ENCODE data around the gene VCAN.

Gene VCAN

DNA sequence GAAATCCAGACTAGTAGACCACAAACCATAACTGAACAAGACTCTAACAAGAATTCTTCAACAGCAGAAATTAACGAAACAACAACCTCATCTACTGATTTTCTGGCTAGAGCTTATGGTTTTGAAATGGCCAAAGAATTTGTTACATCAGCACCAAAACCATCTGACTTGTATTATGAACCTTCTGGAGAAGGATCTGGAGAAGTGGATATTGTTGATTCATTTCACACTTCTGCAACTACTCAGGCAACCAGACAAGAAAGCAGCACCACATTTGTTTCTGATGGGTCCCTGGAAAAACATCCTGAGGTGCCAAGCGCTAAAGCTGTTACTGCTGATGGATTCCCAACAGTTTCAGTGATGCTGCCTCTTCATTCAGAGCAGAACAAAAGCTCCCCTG, 68.6 kb downstream of the VCAN start:
- DNase-seq: no peak

DNA sequence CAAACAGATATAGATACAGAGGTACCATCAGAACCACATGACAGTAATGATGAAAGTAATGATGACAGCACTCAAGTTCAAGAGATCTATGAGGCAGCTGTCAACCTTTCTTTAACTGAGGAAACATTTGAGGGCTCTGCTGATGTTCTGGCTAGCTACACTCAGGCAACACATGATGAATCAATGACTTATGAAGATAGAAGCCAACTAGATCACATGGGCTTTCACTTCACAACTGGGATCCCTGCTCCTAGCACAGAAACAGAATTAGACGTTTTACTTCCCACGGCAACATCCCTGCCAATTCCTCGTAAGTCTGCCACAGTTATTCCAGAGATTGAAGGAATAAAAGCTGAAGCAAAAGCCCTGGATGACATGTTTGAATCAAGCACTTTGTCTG, 69.2 kb downstream of the VCAN start:
- no peak for DNase-seq

DNA sequence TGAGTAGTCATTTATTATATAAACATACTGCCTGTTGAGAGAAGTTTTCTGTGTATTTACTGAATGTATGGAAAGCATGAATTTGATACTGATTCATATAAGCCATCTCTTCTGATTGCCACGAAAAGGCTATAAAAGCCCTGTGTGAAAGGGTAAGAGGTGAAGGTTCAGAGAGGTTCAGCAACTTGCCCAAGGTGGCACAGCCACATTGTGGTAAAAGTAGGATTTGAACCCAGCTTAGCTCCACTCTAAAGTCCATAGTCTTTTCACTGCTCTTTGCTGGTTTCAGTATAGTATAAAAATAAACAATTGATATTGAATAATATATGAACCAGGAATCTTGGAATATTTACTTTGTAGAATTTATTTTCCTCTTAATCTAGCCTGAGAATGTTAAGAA, 71.3 kb downstream of the VCAN start:
- no peak for DNase-seq

DNA sequence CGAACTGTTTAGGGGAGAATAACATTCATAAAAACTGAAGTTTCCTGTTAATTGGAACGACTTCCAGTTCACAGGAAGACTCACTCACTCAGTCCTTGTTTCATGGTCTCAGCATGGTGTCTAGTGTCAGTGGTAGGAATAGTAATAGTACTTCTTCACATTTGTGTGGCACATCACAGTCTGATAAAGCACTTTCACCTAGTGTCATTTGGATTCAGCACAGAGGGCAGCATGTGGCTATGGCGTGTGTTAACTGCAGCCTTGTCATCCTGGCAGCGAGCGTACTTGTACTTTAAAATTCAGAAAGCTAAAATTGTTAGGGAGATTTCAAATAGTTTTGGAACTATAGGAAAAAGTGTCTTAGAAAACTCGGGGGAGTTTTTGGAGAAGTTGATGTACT, 72.4 kb downstream of the VCAN start:
- no peak for DNase-seq

DNA sequence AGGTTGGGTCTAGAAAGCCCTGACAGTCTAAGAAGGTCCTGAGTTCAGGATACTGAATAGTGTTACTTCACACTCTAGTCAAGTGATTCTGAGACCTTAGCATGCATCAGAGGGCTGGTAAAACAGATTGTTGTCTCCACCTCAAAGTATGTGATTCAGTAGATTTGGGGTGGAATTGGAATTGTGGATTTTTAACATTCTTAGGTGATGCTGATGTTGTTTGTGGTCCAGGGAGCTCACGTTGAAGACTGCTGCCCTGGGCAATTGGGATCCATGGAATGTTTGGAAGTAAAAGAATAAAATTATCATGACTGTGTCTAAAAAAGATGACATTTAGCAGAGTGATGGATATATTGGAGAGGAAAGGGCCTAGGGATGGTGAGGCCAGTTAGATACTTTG, 75.6 kb downstream of the VCAN start:
- no peak for DNase-seq

DNA sequence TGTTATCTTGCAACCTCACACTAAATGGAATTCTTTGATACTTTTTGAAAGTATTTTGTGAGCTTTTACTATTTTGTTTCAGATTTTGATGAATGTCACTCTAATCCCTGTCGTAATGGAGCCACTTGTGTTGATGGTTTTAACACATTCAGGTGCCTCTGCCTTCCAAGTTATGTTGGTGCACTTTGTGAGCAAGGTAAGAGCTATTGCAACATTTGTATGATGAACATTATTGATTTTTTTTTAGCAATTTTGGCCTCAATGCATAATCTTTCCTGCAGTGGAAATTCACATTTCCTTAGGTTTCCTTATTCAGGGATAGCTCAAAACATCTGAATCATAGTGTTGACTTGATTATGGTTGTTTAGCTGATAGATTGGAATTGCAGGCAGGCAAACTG, 76.3 kb downstream of the VCAN start:
- no peak for DNase-seq

DNA sequence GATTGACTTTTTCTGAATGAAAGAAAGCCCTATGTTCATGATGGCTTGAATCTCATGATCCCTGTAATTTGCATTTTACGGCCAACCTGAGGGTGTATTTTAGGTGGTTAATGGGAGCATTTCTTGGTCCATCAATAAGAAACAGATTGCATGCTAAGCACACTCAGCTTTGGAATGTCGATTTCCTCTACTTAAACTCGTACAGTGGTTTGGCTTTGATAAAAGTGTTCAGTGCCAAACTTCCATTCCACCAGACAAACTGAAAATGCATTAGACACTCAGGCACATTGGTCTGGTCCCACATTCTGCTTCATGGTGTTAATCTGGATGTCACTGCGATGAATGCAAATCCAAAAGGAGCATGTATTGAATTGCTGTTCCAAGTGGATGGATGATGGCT, 77.0 kb downstream of the VCAN start:
- DNase-seq: no peak

DNA sequence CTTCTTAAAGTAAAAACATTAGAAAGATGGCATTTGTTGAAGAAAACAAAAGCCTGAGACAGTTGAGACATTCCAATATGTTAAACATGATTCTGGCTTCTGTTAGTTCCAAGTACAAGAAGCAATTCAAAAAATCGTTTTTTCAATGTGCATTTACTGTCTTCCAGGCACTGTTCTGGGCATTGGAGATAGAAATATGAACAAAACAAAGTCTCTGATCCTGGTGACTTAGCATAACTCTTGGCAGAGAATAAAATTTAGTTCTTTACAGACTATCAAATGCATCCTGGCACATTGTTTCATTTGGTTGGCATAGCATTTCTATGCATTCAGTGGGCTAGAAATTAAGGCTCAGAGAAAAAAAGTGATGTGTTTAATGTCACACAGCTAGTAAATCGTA, 77.5 kb downstream of the VCAN start:
- DNase-seq: no peak

DNA sequence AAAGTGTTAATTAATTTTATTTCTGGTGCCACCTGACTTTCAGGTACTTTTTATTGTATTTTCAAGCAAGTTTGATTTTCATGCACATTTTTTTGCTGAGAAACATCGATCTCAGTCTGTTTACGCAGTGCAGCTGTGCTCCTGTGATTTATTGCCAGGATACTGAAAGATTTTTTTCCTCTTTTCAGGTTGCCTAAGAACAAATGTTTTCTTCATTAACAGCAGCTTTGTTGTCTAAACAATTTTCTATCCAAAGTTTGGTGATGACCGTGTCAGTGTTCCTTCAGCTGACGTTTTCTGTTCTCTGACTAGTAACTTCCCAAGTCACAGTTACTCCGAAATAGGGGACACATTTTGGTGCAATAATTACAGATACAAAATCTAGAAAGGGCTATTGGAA, 78.1 kb downstream of the VCAN start:
- DNase-seq: no peak

DNA sequence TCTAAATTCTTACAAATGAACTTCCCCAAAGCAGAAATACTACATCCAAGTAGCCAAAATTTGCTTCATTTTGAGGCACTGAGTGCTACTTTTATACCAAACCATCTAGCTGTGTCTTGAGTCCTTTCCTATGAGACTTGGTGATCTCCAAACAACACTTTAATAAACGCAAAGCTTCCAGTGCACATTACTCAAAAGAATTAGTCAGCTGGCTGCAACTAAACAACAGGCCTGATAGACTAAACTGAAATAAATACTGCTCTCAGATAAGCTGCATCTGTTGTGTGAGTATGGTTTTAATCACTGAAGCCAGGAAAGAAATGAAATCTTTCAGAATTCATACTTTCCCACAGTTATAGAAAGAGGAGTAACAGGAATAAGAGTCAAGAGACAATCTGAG, 80.3 kb downstream of the VCAN start:
- DNase-seq: no peak

DNA sequence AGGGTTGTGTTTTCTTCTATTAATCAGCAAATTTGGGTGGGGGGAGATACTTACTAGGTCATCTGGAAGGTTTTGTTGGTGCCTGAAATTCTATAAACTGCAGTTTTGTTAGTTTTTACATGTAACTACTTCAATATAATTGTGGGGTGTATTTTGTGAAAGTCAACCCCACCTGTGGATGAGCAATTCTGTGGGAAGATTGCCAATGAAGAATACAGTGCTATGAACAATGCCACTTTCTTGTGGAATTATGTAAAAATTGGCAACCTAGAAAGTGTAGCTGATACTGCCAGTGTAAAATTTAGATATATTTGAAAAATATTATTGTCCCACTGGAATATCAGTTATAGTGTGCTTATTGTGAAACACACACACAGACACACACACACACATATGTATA, 80.7 kb downstream of the VCAN start:
- DNase-seq: no peak

DNA sequence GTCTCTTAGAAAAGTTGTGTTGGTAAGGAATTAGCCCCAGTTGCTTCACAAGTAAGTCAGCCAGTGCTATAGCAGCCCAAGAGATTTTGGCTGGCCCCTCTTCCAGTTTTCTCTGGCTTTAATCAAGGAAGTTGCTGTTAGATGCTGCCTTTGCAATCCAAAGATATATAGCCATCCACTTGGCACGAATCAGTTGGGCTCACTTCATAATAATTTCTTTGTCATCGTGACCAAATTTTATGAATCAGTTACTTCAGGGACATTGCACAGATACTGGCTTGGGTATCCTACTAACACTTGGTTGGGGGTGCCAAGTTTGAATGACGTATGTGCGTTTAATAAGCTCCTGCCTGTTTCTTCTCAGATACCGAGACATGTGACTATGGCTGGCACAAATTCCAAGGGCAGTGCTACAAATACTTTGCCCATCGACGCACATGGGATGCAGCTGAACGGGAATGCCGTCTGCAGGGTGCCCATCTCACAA, 81.5 kb downstream of the VCAN start:
- no peak for DNase-seq

DNA sequence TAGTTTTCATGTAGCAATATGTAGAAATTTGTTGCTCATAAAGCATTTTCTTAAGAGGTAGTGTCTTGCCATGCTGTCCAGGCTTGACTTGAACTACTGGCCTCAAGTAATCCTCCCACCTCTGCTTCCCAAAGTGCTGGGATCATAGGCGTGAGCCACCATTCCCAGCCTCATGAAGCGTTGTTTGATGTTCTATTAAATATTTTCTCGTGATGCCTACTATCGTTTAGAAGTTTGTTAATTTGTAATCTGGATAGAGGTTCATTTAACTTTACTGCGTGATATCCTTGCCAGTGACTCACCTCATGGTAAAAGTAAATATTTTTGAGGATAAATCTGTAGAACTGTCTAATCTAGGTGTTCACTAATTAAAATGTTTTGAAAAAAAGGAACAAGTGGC, 82.6 kb downstream of the VCAN start:
- DNase-seq: no peak

DNA sequence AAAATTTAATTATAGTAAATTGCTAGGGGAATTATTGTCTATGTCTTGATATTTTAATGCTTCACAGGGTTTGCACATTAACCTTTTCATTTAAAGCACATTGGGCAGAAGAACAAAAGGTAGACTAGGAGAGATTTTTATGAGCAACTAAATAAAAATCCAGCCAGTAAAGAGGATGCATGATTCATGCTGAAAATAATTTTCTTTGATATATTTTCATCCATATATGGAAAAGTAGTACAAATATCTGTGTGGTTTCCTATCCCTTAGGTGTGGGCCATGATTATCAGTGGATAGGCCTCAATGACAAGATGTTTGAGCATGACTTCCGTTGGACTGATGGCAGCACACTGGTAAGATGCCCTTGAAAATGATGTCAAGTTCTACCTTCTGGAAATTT, 83.1 kb downstream of the VCAN start:
- no peak for DNase-seq

DNA sequence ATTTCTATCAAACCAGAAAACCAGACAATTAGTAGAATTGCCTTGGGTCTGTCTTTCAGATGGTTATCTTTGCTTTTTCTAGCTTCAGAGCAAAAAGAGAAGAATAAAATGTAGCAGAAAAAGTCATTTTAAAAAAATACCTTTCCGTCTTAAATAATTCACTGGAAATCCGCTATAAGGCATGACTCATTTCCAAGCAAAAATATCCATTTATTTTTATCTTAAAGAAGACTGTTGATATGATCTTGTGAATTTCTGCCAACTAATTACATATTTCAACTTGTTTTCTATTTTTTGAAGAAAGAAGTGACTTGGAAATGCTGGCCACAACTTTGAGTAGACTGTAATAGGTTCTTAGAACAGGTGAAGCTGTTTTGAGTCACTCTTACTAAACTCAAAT, 83.7 kb downstream of the VCAN start:
- no peak for DNase-seq

DNA sequence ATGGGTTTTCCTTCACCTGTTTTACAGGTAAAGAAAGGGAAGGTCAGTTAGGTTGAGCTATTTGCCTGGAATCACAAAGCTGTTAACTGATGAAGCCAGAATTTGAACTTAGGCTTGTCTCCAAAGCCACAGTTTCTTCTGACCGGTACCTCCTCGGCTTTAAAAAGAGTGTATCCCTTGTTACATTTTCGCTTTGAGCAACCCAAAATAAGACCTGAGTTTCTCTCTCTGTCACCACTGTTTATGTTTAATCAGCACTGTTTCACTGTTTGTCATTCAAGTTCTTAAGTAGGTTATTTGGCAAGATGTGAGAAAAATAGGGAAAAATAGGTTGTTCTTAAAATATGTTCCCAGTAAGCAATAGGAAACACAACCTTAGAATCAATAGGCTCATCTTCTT, 84.6 kb downstream of the VCAN start:
- DNase-seq: no peak

DNA sequence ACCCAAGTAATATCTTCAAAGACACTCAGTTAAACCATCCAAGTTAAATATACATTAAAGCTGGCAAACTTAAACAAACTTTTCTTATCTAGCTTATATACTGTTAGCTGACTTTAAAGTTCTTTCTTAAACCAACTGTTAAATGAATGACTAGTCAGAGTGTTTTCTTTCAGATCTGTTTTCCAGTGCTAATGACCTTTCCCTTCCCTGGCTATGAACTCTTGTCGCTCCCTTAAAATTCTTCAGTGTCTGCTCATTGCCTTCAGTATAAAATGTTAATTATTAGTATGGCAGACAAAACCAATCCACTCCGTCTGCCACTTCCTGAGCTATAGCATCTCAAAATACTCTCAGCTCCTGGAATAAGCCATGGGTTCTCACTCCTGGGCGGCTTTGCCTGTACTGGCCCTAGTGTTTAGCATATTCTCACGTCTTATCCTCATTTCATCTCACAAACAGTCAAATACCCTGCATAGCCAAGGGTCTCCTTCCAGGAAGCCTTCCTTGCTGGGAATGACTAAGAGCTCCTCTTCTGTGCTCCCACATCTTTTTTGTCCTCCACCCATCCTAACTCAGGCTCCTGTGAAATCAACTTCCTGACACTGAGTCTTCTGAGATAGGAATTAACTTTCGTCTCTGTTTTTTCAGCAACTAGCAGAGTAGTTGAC, 87.7 kb downstream of the VCAN start:
- no peak for DNase-seq

DNA sequence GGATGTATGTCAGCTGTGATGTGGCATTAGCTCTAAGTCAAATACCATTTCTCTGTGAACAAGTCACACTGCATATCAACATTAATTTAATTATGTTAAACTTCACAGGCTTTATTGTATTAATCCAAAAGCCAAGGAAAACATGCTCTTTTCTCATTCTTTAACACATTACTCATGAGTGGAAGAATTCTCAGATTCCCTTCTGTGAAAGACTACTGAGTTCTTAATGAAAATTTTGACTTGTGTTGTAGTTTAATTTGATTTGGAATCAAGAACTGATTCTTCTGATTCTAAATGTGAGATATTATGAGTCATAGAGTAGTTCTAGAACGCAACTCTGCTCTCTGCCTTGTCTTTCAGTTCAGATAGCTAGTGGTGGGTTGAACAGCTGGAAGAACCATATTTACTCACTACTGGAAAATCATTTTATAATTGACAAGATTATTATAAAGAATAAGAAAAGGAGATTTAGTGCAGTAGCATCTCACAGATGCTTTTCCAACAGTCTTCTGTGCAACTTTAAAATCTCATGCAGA, 90.6 kb downstream of the VCAN start:
- DNase-seq: no peak

DNA sequence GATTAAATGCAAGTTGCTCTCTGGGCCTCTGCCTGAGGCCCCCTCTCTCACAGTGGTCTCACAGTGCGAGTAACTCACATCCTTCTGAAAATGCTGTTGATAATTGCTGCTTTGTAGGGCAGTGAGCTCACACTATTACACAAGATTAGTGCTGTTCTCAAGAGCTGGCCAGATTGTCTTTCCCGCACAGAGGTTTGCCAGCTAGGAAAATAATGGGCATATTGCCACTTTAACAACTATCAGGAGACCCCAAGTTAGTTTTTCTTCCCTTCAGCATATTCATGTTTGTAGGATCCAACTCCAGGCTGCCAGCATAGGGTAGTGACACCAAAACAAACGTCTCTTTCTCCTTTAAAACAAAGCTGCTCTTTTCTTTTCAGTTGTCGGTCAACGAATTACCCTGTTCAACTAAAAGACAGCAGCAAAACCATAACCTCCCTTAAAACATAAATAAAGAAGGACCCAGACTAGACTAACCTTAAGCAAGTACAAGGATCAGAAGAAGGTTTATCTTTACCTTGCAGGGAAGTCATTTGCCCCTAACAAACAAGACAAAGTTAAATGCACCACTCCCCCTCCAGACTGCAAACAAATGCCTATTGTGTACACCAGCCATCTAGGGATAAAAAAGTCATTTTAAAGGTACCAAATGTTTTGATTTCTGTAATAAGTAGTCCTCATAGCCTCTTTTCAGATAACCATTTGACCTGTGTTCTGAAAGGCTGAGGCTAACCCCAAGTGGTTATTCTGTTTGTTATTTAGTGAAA, 91.4 kb downstream of the VCAN start:
- DNase-seq: no peak

DNA sequence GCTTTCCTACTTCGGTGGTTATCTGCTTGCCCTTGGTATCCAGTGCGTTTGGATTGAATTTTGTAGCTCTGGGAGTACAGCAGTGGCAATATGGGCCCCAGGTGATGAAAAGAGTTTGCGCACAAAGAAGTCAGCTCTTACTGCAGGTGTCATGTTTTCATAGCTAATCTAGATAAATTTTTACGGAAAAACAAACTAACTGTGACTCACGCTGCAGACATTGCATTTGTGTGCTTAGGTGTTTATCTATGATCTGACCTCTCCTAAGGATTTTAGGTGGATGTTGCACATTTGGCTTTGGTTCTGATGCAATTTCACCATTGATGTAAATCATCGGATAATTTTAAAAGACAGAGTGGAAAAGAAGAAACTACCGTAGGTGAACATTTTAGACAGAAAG, 92.1 kb downstream of the VCAN start:
- DNase-seq: no peak

DNA sequence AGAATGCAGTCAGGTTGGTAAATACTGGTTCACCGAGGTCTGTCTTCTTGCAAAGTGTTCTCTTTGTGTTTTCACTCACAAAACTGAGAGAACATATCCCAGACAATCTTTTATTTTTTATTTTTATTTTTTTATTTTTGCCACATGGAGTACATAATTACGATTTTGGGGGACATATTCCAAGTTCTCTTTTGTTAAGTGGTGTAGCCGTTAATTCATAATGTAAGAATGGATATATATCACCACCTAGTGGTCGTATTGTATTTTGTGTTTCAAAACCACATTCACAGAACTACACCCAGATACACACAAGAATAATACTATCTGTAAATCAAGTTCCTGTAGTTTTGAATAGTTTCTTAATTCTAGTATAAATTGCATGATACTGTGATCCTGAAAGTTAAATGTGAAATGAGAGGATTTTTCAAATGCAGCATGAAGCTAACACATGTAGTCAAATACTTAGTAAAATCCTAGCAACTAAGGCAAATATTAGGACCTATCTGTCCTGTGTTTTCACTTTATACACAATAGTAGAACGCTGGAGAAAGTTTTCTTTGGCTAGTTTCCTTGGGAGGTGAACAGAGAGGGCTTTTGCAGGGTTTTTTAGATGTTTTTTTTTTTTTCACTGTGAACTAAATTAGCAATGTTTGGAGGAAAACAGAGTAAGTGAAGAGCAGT, 92.7 kb downstream of the VCAN start:
- DNase-seq: peak in 1 of 2 donors; percentile 43

DNA sequence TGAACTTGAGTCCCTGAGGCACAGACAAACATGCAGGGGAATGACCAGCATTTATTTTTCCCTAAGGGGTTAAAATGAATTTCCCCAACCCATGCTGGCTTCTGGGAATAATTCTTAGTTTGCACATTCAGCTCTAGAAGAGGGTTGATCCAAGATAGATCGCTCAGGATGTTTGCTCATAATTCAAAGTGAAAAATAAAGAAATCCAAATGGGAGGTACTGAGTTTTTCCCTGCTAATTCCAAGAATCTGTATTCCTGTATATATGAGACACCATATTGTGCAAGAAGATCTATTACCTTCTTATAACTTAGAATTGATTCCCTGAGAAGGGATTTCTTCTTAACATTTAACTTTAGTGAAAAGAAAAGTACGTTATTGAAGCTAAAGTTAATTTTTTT, 96.2 kb downstream of the VCAN start:
- DNase-seq: no peak

DNA sequence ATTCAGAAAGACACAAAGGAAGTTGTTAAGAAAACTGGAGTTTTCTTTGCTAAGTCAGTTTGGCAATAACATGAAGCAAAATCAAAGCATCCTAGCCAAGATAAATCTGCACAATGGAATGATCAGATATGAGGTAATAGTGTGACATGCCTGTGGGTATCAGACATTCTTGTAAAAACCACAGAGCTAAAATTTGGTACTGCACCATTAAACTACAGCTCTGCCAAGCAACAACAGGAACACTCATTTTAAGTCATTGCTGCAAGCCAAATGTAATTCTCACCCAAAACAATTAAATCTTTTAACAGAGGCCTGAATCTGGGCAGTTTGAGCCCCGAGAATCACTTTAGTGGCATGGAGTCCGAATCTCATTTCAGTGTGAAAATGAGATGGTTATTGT, 96.6 kb downstream of the VCAN start:
- no peak for DNase-seq

DNA sequence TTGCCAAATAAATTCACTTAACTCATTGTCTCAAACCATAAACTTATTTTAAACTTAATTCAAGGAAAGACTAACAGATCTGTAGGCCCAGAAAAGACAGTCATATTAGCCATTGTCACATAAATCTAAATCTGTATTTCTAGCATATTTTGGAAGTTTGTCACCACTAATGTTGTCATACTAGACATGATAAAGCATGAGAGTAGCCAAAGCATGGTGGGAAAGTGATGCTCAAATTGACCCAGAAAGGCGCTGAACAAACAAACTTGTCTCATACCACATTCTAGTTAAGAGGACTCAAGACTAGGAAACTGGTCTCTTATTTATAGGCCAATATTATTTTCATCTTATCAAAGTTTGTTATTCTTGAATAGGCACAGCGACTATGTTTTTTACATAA, 99.4 kb downstream of the VCAN start:
- no peak for DNase-seq

Data from CD4-positive, alpha-beta T cell treated with Interleukin-4 for 1 hour (primary cell).